ENCODE measurements around the gene LRP1.

GRCh38 chr12:57219205-57219992 is 91.1 kb downstream of the LRP1 start:
- no peak for TF ChIP-seq CTCF (optimal IDR thresholded peaks at IDR 0.05 in 1 of 3, IDR thresholded peaks at IDR 0.05 in 1 of 3, conservative IDR thresholded peaks at IDR 0.05 in 1 of 3; ENCODE audit: extremely low read depth in 1 of 3, insufficient read depth in 2 of 3, low read length in 3 of 3)
- TF ChIP-seq EZH2 (IDR thresholded peaks at IDR 0.05; ENCODE audit: low read length) = peak; percentile 25
